Neural cell (in vitro differentiated cells): ENCODE measurements around the gene PDE11A.

Source experiments
- CTCF ChIP-seq: fragments of 450-650 bp; IDR thresholded peaks from 2 replicates; pipeline ENCODE4 v1.5.1; 2014; ENCODE audit warnings: antibody characterized with exemption, mild to moderate bottlenecking, moderate library complexity; ENCODE audit not compliant: poor library complexity, severe bottlenecking
- EP300 ChIP-seq: fragments of 450-650 bp; conservative IDR thresholded peaks from 2 replicates; pipeline ENCODE4 v1.6.1; 2014; ENCODE audit warnings: antibody characterized with exemption, mild to moderate bottlenecking, moderate library complexity; ENCODE audit not compliant: poor library complexity, severe bottlenecking
- EZH2 ChIP-seq: fragments of 200-600, 300-800 bp; shearing (Covaris generic), sonication (generic); IDR thresholded peaks from 2 replicates; pipeline ENCODE4 v1.6.1; 2014; ENCODE audit warnings: antibody characterized with exemption, low read length, borderline replicate concordance, mild to moderate bottlenecking; ENCODE audit not compliant: insufficient read depth, poor library complexity, severe bottlenecking
- MXI1 ChIP-seq: fragments of 450-650 bp; conservative IDR thresholded peaks from 2 replicates; pipeline ENCODE4 v1.6.1; 2014; ENCODE audit warnings: antibody characterized with exemption, mild to moderate bottlenecking; ENCODE audit not compliant: poor library complexity, severe bottlenecking
- POLR2AphosphoS5 ChIP-seq: IDR thresholded peaks from 2 replicates; pipeline ENCODE4 v1.6.1; 2012
- RAD21 ChIP-seq: fragments of 450-650 bp; conservative IDR thresholded peaks from 2 replicates; pipeline ENCODE4 v1.6.1; 2014; ENCODE audit warnings: antibody characterized with exemption, mild to moderate bottlenecking, moderate library complexity
- REST ChIP-seq: IDR thresholded peaks from 2 replicates; pipeline ENCODE4 v1.6.1; 2012; ENCODE audit warnings: borderline replicate concordance
- TAF1 ChIP-seq: IDR thresholded peaks from 2 replicates; pipeline ENCODE4 v1.6.1; 2012; ENCODE audit warnings: low read depth

GRCh38 chr2:177592397-177592796 is 480.2 kb downstream of the PDE11A start:
- no peak for TF ChIP-seq CTCF
- no peak for TF ChIP-seq REST
- TF ChIP-seq EP300, result no peak
- TF ChIP-seq EZH2, result no peak
- TF ChIP-seq MXI1, result no peak
- no peak for TF ChIP-seq POLR2AphosphoS5
- no peak for TF ChIP-seq RAD21
- TF ChIP-seq TAF1, result no peak
